Activated CD4-positive, alpha-beta T cell treated with anti-CD3 and anti-CD28 coated beads, Interleukin-2, amount 10 ng/mL, durations not matched to agents 7 days and 5 days (primary cell): ENCODE data around the gene MEF2D. TPM values are rescaled to one million over a fixed set of nuclear protein-coding genes. Genes with fewer than 3 reads are reported as not detected.

Source experiments
- CTCF ChIA-PET: fragments of 350-600 bp; sonication (Branson Sonifier 250); formaldehyde crosslinking; loops from one replicate; lab custom pipeline; 2021; ENCODE audit warnings: antibody characterized with exemption; lab: Charles Lee
- POLR2A ChIA-PET: fragments of 350-600 bp; sonication (Branson Sonifier 250); formaldehyde crosslinking; loops from one replicate; lab custom pipeline; 2021; ENCODE audit warnings: antibody characterized with exemption; lab: Charles Lee
- DNase-seq: peaks from one replicate; pipeline ENCODE4 v3.0.0-alpha.2; 2020
- H3K27ac Mint-ChIP-seq: one replicate; pipeline ENCODE4 v1.8.0; 2021; ENCODE audit warnings: mild to moderate bottlenecking, moderate library complexity, mixed read lengths
- H3K27me3 Mint-ChIP-seq: one replicate; pipeline ENCODE4 v1.8.0; 2021; ENCODE audit warnings: mixed read lengths
- H3K36me3 Mint-ChIP-seq: one replicate; pipeline ENCODE4 v1.8.0; 2021; ENCODE audit warnings: low read depth, mixed read lengths
- H3K4me1 Mint-ChIP-seq: one replicate; pipeline ENCODE4 v1.8.0; 2021; ENCODE audit warnings: mixed read lengths
- H3K4me3 Mint-ChIP-seq: one replicate; pipeline ENCODE4 v1.8.0; 2021; ENCODE audit warnings: mild to moderate bottlenecking, moderate library complexity, mixed read lengths
- H3K9me3 Mint-ChIP-seq: one replicate; pipeline ENCODE4 v1.8.0; 2021; ENCODE audit warnings: mixed read lengths
- total RNA-seq, 2 experiments: library from RNA; stranded (reverse); gene quantifications; one replicate each; pipeline ENCODE4 v1.2.3, GENCODE V29; 2021

Gene MEF2D
- total RNA-seq, 2 experiments from 2014 or later: 34.0 to 39.4 TPM

DNA sequence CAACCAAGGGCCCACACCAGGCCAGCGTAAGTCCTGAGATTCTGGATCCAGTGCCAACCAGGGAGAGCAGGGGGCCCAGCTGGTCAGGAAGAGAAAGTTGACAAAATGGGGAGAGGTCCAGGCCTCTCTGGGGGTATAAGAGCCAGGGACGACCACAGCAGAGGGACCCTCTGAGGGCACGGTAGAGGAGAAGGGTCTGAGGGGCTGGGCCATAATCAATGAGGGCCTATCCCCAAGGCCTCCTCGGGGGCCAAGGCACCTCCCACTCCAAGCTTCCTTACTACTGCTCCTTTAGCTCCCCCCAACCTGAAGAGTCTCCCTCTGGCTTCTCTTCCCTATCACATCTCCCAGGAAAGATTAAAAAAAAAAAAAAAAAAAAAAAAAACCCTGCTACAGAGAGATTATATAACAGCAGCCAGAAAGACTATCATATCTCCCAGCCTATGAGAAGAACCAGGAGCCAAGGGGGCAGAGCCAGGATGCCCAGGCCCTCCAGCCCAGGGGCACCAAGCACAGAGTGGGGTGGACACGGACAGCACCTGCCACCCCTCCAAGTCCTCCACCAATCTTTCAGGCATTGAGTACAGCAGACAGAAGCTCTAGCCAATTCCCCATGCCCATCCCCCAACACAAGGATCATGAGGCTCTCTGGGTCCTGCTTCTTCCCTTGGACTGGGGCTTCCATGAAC is 2.7 kb downstream of the MEF2D start:
- Mint-ChIP-seq H3K27ac (peak overlapping the region; percentile 33), H3K9me3 (peaks cover 3% of the 10 kb centered on the region), H3K4me1 (peaks cover 71% of the 10 kb centered on the region), H3K4me3 (peak overlapping the region; percentile 48), H3K36me3 (peaks cover 25% of the 10 kb centered on the region), H3K27me3 (no peaks in the 10 kb centered on the region)
- ChIA-PET POLR2A (no interaction called here), CTCF (interaction anchor here (0.5 to 2.2 kb wide), 6 partner anchors 7 to 53 kb away, joined by 3 to 11 read pairs (median 4); no protein-coding TSS in a partner anchor)
- DNase-seq: no peak

DNA sequence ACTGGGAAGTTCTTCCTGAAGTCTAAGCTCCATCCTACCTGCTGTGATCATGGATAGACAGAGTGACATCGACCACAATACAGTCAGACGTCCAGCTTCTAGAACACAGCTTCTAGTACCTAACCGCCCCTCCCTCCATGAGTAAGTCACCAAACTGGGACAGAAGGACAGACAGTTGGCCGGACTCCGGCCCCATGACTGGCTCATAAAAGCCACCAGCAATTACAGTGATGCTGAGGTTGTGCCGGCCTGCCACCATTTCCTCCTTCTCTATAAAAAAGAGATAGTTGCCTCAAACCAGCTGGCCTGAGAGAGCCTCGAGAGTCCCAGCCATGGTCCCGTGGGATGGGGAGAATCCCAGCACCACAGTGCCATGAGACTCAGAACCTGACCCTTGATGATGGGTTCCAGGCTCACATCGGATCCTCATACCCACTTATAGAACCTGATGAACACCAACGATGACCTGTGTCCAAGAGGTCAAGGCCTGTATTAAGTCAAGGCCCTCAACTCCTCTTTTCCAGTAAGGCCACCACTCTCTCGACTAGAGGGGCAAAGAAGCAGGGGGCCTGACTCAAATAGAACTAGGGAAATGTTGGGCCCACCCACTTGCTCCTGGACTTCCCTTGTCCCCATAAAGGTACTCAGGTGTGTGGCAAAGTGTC is 3.4 kb downstream of the MEF2D start:
- H3K27me3 Mint-ChIP-seq: no peaks in the 10 kb centered on the region
- DNase-seq: no peak
- ChIA-PET CTCF (interaction anchor here (1.2 to 1.7 kb wide), 3 partner anchors 11 to 112 kb away, joined by 3 to 11 read pairs (median 4); no protein-coding TSS in a partner anchor), POLR2A (no interaction called here)
- peak overlapping the region; percentile 25 for H3K4me3 Mint-ChIP-seq
- H3K4me1 Mint-ChIP-seq: peaks cover 71% of the 10 kb centered on the region
- peaks cover 1% of the 10 kb centered on the region for H3K9me3 Mint-ChIP-seq
- peaks cover 31% of the 10 kb centered on the region for H3K36me3 Mint-ChIP-seq
- H3K27ac Mint-ChIP-seq: no peak overlapping the region

DNA sequence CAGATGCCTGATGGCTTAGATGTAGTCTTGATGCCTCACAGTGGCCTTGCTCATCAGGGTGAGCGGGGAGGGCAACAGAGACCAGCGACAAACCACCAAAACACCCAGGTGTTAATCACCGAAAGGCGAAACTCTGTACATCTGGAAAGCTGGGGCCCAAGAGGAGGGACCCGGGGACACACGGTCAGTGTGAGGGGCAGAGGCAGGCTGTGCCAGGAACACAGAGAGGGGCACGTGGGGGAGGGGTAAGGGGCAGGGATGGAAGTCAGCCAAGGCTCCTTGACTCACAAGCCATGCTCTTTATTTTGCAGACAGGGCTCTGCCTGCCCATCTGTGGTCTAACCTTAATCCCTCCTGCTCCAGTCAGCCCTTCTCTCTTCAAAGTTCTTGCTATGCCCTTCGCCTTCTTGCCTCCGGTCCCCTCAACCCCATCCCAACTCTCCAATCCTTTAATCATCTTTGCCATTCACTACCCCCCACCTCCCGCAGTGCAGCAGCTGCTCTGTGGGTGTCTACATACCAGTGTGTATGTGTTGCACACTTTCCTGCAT is 4.3 kb downstream of the MEF2D start:
- CTCF ChIA-PET: interaction anchor here (0.9 to 1.3 kb wide), 3 partner anchors 12 to 111 kb away, joined by 3 to 4 read pairs (median 3); no protein-coding TSS in a partner anchor
- Mint-ChIP-seq H3K36me3 (peaks cover 33% of the 10 kb centered on the region), H3K4me3 (no peak overlapping the region), H3K27me3 (no peaks in the 10 kb centered on the region), H3K4me1 (peaks cover 71% of the 10 kb centered on the region), H3K9me3 (no peaks in the 10 kb centered on the region), H3K27ac (no peak overlapping the region)
- no peak for DNase-seq
- POLR2A ChIA-PET: no interaction called here

DNA sequence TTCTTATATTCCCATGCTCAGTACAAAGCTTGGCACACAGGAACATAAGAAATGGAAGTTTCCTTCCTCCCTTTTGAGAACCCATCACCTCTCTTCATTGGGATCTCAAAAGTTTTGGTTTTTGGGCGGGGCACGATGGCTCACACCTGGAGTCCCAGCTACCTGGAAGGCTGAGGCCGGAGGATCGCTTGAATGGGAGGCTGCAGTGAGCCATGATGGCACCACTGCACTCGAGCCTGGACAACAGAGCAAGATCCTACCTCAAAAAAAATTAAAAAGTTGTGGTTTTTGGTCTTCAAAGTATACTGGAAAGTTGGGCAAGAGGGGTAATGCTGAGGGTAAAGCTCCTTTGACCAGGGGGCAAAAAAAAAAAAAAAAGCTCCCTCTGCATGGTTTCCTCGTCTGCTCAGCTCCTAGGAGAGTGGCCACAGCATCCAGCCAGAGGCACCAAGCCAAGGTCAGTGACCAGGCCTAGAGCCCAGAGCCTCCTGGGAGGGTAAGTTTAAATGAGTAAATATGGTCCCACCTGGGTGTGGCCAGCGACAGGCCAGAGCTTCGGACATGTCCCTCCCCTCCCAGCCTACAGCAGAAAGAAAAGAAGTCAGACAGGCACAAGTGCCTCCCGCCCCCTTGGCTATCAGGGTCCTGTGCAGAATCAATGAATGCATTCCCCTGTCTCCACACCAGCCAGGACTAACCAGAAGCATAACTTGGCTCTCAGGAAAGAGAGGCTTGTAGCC is 5.0 kb downstream of the MEF2D start:
- H3K9me3 Mint-ChIP-seq: no peaks in the 10 kb centered on the region
- no peak overlapping the region for H3K27ac Mint-ChIP-seq
- H3K4me1 Mint-ChIP-seq: peaks cover 78% of the 10 kb centered on the region
- peaks cover 32% of the 10 kb centered on the region for H3K36me3 Mint-ChIP-seq
- DNase-seq: no peak
- H3K27me3 Mint-ChIP-seq: no peaks in the 10 kb centered on the region
- CTCF ChIA-PET: interaction anchor here (0.9 to 1.4 kb wide), 2 partner anchors 10 to 15 kb away, joined by 3 read pairs; no protein-coding TSS in a partner anchor
- POLR2A ChIA-PET: no interaction called here
- H3K4me3 Mint-ChIP-seq: no peak overlapping the region

DNA sequence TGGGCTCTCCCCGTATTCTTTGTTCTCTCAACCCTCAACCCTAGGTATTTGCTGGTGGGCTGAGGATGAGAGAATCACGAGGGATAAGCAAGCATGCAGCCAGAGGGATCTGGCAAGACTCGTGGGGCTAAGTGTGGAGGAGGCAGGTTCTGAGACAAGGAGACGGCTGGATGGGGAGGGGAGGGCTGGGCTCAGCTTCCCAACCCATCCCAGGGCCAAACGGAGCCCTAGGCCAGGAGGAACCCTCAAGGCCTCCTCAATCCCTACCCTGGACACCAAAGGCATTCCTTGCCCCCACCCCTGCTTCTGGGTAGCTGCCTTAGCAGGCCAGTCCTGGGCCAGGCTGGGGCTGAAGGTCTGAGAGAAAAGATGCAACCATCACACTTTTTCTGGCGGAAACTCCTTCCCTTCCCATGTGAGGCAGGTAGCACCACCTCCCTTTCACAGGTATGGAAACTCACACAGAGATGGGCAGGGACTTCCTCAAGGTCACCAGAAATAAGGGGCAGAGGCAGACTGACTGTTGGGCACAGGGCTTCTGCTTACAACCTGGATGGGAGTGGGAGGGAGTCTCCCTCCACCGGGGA is 6.2 kb downstream of the MEF2D start:
- ChIA-PET POLR2A (no interaction called here), CTCF (interaction anchor here (1.4 to 6.6 kb wide), 2 partner anchors 8 to 13 kb away, joined by 3 to 46 read pairs; no protein-coding TSS in a partner anchor)
- H3K9me3 Mint-ChIP-seq: no peaks in the 10 kb centered on the region
- no peak overlapping the region for H3K27ac Mint-ChIP-seq
- DNase-seq: no peak
- H3K36me3 Mint-ChIP-seq: peaks cover 32% of the 10 kb centered on the region
- no peaks in the 10 kb centered on the region for H3K27me3 Mint-ChIP-seq
- no peak overlapping the region for H3K4me3 Mint-ChIP-seq
- peaks cover 89% of the 10 kb centered on the region for H3K4me1 Mint-ChIP-seq

DNA sequence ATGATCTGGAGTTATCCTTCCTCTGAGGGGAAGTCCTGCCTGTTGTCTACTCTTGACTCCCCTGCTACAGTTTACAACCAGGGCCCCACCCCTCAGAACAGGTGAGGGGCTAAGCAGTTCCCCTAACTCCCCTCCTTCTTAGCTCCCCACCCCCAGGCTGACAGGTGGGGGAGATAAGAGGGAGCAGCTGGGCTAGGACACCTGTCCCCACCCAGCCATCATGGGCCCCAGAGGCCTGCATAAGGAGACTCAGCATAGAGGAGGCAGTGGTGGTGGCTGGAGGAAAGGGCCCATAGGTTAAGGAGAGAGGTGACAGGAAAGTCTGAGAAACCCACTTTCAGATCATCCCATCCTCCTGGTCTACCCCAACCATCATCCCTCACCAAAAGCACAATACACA is 6.8 kb downstream of the MEF2D start:
- no peaks in the 10 kb centered on the region for H3K9me3 Mint-ChIP-seq
- ChIA-PET CTCF (interaction anchor here (1.6 to 6.6 kb wide), 2 partner anchors 7 to 12 kb away, joined by 5 to 46 read pairs; partner anchors contain the start of gene MEF2D), POLR2A (no interaction called here)
- no peak overlapping the region for H3K27ac Mint-ChIP-seq
- H3K4me3 Mint-ChIP-seq: no peak overlapping the region
- no peaks in the 10 kb centered on the region for H3K27me3 Mint-ChIP-seq
- DNase-seq: no peak
- peaks cover 34% of the 10 kb centered on the region for H3K36me3 Mint-ChIP-seq
- peaks cover 92% of the 10 kb centered on the region for H3K4me1 Mint-ChIP-seq

DNA sequence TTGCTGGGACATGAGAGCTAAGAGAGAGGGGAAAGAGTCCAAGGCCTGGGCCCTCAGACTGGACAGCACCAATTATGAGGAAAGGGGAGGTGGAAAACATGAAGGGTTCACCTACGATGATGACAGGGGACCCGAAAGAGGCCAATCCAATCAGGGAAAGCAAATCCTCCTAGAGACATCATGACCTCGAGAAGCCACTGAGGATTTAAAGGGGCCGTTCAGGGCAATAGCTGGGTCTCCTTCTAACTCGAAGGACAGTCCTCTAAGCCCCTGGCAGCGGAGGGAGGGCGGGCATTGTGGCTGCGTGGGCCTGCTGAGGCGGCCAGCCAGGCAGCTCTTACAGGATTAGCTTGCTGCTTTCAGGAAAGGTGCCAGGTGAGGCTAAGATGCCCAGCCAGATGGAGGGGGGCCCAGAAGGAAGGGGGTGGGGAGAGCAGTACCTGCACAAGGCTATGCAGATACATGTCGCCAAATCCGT is 7.4 kb downstream of the MEF2D start:
- no peak overlapping the region for H3K4me3 Mint-ChIP-seq
- peaks cover 36% of the 10 kb centered on the region for H3K36me3 Mint-ChIP-seq
- H3K9me3 Mint-ChIP-seq: no peaks in the 10 kb centered on the region
- no peak for DNase-seq
- CTCF ChIA-PET: interaction anchor here (0.7 to 6.6 kb wide), 4 partner anchors 8 to 95 kb away, joined by 3 to 46 read pairs (median 4); partner anchors contain the start of gene MEF2D
- no peak overlapping the region for H3K27ac Mint-ChIP-seq
- H3K4me1 Mint-ChIP-seq: peaks cover 92% of the 10 kb centered on the region
- POLR2A ChIA-PET: no interaction called here
- no peaks in the 10 kb centered on the region for H3K27me3 Mint-ChIP-seq

DNA sequence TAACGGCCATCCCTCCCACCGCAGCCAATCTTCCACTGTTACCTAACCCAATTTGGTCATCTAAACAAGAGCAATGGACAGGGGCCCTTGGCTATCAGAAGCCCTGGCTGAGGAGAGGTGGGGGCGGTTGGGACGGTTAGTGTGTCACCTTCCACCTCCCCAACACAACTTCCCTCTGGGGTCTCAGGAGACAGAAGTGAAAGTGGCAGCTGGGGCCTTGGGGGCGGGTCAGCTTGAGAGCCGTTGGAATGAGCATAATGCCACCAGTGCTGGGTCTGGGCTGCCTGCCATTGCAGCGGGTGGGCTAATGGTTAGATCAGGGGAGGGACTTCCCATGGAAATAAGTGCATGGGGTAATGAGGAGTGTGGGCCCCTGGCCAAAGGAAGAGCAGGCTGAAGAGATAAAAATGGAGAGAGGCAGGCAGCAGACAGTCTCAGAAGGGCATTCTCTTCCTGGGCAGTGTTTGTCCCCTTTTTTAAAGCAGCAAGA is 7.9 kb downstream of the MEF2D start:
- H3K9me3 Mint-ChIP-seq: no peaks in the 10 kb centered on the region
- H3K4me3 Mint-ChIP-seq: no peak overlapping the region
- peaks cover 36% of the 10 kb centered on the region for H3K36me3 Mint-ChIP-seq
- ChIA-PET POLR2A (no interaction called here), CTCF (interaction anchor here (0.7 to 6.6 kb wide), 4 partner anchors 9 to 96 kb away, joined by 3 to 46 read pairs (median 4); partner anchors contain the start of gene MEF2D)
- no peak for DNase-seq
- no peaks in the 10 kb centered on the region for H3K27me3 Mint-ChIP-seq
- H3K4me1 Mint-ChIP-seq: peaks cover 92% of the 10 kb centered on the region
- no peak overlapping the region for H3K27ac Mint-ChIP-seq

DNA sequence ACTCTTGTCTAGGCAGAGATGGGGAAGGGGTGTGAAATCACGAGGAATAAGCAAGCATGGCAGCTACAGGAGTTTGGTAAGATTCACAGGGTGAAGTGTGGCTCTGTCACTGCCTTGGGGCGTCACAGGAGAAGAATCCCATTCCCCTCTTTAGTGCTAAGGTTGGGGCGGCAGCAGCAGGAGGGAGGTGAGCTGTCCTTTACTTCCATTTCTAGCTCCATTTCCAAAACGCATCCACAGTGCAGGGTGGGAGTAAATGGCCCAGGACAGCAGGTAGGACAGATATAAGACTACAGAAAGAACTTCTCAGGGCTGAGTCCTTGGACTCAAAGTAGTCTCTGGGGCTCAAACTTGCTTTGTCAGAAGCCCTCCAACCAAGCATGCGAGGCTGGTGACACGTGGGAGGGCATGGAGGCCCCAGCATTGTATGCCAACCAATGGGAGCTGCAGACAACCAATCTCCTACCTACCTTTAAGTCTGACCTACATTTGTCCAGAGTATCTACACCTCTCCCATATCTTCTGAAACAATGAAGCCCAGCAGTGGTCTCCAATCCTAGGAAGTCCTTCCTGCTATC is 8.5 kb downstream of the MEF2D start:
- Mint-ChIP-seq H3K4me3 (no peak overlapping the region), H3K4me1 (peaks cover 90% of the 10 kb centered on the region), H3K36me3 (peaks cover 36% of the 10 kb centered on the region), H3K27me3 (no peaks in the 10 kb centered on the region), H3K9me3 (no peaks in the 10 kb centered on the region), H3K27ac (no peak overlapping the region)
- ChIA-PET POLR2A (interaction anchor here (0.5 to 0.7 kb wide), 2 partner anchors 76 to 185 kb away, joined by 3 read pairs; partner anchors contain the start of gene NES), CTCF (interaction anchor here (0.9 to 6.6 kb wide), 6 partner anchors 9 to 100 kb away, joined by 3 to 46 read pairs (median 5); partner anchors contain the start of genes MEF2D and NAXE)
- DNase-seq: no peak

DNA sequence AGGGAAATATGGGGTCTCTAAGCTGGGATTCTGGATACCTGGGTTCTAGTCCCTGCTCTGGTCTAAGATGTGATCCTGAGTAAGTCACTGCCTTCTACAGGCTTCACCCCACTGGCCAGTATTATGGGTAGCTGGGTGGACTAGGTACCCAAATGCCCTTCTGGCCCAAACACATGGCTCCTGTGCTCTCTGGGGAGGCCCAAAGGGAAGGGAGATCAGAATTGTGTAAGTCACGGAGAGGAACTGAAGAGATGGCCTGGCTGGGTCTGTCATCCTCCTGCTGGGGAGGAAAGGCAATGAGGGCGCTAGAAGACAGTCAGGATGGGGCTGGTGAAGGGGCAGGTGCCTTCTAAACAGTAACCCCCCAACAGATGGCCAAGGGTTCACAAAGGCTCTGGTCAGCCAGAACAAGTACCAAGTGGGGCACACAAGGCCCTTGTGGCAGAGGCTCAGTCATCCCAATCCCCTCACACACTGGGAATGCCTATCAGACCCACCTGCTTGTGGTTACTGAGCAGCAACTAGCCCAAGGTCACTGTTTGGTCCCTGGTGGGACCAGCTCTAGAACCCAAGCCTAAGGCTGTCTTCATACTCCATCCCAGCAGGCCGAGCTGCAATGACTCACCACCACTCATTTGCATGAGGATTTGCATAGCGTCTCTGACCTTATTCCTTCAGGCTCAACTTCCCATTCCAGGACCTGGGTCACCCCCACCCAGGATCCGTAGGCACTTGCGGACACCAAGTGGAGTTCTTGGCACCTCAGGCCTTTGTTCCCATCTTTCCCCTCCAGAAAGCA is 9.2 kb downstream of the MEF2D start:
- ChIA-PET CTCF (interaction anchor here (0.9 to 6.6 kb wide), 6 partner anchors 10 to 100 kb away, joined by 3 to 46 read pairs (median 4); partner anchors contain the start of genes MEF2D and NAXE), POLR2A (interaction anchor here (0.5 to 0.7 kb wide), 3 partner anchors 9 to 186 kb away, joined by 3 to 4 read pairs (median 3); partner anchors contain the start of genes MEF2D and NES)
- H3K27me3 Mint-ChIP-seq: no peaks in the 10 kb centered on the region
- no peak for DNase-seq
- H3K9me3 Mint-ChIP-seq: no peaks in the 10 kb centered on the region
- H3K4me1 Mint-ChIP-seq: peaks cover 87% of the 10 kb centered on the region
- peak overlapping the region; percentile 71 for H3K27ac Mint-ChIP-seq
- no peak overlapping the region for H3K4me3 Mint-ChIP-seq
- H3K36me3 Mint-ChIP-seq: peaks cover 36% of the 10 kb centered on the region
